Measurements from ENCODE around the gene DCP1A.

DCP1A gene

DNA sequence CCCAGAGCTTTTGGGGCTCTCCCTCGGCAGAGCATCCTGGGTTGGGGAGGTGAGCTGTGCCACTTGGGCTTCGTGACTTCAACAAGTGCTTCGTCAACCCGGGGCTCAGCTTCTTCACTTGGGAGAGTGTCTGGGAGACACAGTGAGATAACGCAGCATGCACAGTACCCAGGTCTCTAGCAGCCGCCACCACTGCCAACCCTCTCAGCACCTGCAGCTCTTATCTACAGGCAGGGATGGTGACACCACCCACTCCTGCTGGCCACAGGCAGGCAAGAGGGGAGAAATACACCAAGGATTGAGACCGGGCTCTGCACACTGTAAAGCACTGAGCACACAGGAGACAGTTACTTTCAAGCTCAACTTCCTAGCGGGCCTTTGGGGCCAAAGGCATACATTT is 103.1 kb downstream of the DCP1A start:
- no peak for DNase-seq (ENCODE audit: low read depth)

DNA sequence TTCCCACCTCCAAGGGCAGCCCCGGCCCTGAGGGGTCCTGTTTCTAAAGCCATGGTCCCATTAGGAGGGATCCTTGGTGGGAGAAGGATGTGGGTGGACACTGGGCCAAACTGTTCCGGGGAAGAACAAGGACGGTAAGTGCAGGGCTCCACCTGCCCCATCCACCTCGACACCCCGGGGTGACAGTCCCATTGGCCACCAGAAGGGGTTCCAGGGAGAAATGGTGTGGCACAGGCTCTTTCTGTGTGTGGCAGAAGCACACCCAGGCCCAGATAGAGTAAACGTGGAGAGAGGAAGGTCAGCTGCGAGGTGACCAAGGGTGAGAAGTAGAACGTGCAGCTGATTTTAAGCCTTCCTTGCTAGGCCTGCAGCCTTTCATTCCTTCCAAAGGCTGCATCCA is 103.6 kb downstream of the DCP1A start:
- no peak for DNase-seq (ENCODE audit: low read depth)

DNA sequence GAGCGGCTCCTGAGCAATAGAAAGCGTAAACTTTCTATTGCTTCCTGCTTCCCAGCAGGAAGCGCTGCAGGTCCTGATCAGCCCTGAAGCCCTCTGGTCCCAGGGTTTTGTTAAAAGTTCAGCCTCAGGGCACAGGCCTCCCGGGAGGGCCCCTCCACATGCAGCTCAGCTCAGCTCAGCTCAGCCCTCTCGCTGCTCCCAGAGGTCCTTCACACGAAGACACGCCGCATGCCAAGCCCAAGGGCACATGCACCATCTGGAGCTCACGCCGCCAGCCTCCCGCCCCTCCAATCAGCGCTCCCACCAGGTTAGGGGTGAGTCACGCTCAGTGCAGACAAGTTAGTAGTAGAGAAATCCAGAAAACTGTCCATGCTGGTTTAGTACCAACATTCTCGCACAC is 104.2 kb downstream of the DCP1A start:
- DNase-seq (ENCODE audit: low read depth) = no peak

DNA sequence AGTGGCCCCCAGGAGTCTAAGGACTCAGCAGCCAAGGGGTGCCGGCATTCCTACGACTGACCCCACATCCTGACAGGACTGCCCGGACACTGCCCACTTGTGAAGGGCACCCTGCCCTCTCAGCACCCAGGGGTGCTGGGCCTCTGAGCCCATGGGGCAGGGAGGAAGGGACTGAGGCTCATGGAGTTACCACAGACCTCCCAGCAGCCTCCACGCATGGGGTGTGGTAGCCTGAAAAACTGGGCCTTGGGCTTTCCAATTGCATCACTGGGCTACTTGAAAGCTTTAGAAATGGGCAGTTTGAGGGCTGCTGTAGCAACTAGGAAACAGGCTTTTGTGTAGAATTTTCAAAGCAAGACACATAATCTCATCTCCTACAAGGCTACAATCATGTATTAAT is 104.7 kb downstream of the DCP1A start:
- no peak for DNase-seq (ENCODE audit: low read depth)

DNA sequence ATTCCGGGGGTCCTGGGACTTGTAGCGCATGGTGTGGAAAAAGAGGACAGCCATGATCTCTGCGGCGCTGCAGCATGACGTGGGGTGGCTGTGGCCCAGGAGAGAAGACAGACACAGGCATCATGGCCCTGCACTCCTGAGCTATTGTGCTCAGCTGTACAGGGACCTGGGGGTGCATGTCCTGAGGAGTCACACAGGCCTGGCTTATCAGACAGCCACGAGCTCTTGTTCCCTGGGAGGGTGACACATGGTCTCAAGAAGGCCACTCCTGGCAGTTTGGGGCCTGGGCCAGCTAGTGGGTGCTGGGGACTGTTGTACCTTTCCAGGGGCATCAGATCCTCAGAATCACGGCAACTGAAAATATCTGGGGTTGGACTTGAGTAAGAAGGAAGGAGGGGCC is 105.2 kb downstream of the DCP1A start:
- no peak for DNase-seq (ENCODE audit: low read depth)

DNA sequence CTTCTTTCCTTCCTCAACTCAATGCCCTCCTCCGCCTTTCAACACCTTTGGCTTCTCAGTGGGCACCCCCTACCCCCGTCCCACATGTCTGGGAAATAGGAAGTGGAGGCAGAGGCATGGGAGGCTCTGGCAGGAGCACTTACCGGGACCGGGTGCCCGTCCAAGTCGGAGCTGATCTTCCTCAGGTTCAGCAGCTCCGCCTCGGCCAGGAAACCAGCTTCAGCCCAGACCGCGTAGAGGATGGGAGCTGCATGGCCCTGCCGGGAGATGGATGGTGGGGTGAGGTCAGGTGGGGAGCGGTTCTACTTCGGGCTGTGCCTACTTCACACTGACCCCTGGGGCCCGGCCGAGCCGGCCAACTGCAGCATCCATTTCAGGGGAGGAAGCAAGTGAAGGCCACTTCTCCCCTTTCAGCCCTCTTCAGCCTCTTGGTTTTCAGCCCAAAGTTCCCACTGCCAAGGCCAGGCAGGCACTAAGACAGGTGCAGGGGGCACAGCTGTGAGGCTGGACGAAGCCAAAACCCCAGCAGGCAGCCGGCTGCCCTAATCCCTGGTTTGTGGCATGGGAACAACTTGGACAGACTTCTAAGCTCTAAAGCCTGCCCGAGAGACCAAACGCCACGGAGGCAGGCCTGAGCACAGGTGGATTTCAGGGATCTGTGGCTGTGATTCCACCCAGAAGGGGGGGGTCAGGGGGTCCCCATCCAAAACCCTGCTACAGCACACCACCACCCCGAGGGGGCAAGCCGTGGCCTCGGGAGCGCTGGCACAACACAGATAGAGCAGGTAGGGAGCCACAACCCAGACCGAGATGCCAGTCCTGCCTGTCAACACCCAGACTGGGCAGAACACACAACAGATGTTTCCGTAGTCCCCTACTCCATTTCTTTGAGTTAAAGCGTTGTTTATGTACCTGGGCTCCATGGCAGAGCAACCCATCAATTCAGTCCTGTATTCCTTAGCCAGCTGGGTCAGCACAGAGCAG is 106.1 kb downstream of the DCP1A start:
- no peak for DNase-seq (ENCODE audit: low read depth)

DNA sequence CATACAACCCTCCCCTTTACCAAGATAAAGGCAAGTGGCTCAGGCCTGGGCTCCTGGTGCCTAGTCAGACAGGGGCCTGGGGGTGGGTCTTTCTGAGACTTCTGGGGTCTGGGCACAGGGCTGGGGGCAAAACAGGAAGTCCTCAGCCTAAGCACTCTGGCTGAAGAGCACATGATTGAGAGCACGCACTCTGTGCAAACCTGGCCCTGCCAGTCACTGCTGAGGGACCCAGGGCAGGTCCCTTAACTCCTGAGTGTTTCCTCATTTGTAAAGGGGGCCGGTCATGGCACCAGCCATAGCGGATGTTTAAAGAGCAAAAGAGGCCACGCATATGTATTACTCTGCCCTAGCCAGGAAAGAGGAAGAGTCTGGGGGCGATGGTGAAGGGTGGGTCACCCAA is 107.5 kb downstream of the DCP1A start:
- no peak for DNase-seq (ENCODE audit: low read depth)

DNA sequence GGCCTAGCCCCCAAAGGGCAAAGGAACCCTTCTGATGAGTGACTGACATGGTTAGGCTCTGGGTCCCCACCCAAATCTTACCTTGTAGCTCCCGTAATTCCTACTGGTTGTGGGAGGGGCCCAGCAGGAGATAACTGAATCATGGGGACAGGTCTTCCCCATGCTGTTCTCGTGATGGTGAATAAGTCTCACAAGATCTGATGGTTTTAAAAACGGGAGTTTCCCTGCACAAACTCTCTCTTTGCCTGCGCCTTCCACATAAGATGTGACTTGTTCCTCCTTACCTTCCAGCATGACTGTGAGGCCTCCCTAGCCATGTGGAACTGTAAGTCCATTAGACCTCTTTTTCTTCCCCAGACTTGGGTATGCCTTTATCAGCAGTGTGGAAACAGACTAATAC is 108.5 kb downstream of the DCP1A start:
- no peak for DNase-seq (ENCODE audit: low read depth)

DNA sequence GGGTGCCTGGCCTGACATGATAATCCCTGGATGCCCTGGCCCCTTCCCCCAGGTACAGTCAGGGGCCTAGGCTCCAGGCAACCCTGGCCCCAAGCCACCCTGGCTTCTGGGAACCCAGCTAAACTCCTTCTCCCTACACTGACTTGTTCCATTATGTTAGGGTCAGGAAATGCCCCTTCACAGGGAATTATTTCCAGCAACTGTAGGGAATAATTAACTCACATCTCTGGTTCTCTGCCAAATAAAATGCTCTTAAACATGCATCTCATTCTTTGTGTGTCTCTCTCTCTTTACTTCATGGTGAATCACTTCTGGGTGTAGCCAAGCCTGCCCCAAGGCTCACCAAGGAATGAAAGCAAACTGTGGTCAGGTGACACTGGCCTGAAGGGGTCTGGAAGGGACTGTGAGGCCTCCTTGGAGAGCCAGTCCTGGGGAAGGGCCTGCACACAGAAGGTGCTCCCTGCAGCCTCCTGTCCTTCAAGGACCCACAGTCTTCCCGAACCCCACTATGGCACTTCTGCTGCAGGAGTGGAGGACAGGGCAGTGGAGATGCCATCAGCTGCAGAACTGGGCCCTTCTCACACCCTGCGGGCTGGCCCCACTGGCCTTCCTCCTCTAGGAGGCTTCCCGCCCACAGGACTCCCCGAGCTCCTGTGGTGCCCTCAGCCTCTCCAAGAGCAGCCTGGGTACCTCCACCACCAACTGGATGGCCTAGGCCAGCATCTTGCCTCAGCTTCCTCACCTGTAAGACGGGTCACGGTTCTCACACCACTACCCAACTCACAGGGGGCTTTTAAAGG is 109.1 kb downstream of the DCP1A start:
- DNase-seq (ENCODE audit: low read depth) = no peak

DNA sequence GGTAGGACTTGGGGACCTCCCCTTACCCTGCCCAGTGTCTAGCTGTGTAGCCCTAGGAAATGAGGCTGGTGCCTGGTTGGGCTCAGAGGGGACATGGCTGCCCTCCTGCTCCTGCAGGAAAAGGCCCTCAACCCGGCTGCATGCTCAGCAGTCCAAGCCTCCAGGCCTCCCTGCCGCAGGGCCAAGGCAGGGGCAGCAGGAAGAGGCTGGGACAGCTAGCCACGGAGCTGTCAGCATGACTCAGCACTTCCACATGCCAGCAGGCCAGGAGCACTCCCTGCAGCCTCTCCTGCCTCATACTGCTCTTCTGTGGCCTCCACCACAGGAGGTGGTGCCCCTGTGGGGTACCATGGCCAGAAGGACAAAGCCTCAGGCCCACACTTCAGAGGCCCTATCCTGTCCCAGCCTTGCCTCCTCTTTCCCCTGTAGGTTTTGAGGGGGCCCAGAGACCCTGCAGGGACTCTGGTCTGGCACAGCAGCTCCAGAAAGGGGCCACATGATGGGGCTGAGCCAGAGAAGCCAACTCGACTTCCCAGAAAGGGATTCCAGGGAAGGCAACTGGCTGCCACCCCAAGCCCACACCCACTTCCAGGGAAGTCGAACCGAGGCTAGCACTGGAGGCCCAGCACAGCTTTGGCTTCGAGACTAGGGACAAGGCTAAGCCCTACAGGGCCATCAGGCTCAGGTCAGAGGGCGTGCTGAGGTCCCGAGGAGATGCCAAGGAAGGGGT is 111.1 kb downstream of the DCP1A start:
- no peak for DNase-seq (ENCODE audit: low read depth)

DNA sequence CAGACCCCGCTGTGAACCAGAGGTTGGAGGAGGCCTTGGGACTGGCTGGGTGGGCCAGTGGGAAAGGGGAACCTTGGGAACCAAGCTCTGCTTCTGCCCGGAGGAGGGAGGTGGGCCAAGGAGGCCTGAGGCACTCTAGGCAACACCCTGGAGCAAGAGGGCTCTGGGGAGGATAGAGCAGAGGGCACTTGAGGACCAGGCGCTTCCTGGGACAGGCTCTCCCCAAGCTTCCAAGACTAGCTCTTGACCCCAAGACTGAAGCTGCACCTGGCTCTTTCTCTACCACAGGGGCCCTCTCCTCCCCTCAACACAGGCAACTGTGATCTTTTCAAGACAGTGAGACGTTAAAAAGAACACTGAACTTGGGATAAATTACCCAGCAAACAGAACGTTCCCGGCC is 111.8 kb downstream of the DCP1A start:
- DNase-seq (ENCODE audit: low read depth) = no peak

DNA sequence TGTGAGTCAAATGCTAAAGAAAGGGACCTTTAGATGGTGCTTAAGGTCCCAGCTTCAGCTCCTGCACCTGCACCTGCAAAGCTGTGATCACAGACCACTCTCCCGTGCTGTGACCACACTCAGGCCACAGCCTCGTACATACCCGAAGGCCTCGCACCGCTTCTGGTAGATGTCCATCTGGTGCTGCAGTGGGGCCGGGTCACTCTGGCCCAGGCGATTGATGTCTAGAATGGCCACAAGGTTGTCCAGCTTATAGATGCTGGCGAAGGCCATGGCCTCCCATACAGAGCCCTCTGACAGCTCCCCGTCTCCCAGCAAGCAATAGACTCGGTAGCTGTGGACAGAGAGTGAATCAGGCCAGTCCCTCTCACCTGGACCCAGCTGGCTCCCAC is 112.5 kb downstream of the DCP1A start:
- no peak for DNase-seq (ENCODE audit: low read depth)

DNA sequence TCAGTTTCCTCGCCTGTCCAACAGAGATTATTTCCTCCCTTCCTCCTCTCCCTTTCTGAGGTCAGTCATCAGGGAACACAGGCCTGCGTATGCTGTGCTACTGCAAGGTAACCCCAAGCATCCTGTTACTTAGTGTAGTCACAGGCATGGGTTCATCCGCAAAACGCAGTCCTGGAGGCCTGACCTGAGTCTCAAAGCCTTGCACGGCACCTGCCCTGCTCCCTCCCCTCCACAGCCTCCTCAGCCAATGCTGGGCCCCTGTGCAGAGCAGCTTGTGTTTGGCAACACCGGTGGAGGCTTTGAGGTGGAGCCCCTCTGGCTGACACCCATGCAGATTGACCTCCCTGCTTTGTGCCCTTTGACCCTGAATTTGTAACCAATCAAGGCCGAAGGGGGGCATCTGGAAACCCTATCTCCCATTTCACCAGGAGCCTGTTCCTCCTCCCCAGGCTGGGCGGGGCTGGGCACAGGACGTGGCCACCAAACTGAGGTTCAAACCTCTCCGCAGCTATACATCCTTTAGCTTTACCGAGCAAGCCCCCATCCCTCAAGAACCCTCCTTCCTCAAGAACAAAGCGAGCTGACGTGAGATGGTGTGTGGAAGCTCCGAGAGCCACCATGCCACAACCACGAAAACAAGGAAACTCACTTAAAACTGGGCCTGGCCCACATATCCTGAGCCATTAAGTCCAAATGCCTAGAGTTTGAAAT is 113.1 kb downstream of the DCP1A start:
- DNase-seq (ENCODE audit: low read depth) = no peak

Measured in T follicular helper cell (primary cell).